ENCODE measurements around the gene STRBP. TPM values are rescaled to one million over a fixed set of nuclear protein-coding genes. Genes with fewer than 3 reads are reported as not detected.

Gene STRBP
- total RNA-seq, 1 donor from 2014 or later, result 56.7 TPM

GRCh38 chr9:123074628-123075027, 193.8 kb downstream of the STRBP start:
- no peak overlapping the region for H3K4me3 Mint-ChIP-seq
- H3K27ac Mint-ChIP-seq, result no peak overlapping the region
- H3K9me3 Mint-ChIP-seq, result no peaks in the 10 kb centered on the region
- TF ChIP-seq, protein P1, sequence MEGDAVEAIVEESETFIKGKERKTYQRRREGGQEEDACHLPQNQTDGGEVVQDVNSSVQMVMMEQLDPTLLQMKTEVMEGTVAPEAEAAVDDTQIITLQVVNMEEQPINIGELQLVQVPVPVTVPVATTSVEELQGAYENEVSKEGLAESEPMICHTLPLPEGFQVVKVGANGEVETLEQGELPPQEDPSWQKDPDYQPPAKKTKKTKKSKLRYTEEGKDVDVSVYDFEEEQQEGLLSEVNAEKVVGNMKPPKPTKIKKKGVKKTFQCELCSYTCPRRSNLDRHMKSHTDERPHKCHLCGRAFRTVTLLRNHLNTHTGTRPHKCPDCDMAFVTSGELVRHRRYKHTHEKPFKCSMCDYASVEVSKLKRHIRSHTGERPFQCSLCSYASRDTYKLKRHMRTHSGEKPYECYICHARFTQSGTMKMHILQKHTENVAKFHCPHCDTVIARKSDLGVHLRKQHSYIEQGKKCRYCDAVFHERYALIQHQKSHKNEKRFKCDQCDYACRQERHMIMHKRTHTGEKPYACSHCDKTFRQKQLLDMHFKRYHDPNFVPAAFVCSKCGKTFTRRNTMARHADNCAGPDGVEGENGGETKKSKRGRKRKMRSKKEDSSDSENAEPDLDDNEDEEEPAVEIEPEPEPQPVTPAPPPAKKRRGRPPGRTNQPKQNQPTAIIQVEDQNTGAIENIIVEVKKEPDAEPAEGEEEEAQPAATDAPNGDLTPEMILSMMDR (conservative IDR thresholded peaks at IDR 0.05), result no peak
- DNase-seq (ENCODE audit: extremely low spot score, unreplicated experiment), result no peak
- H3K27me3 Mint-ChIP-seq, result no peaks in the 10 kb centered on the region
- peaks cover 22% of the 10 kb centered on the region for H3K36me3 Mint-ChIP-seq
- H3K4me1 Mint-ChIP-seq (ENCODE audit: unreplicated experiment), result no peaks in the 10 kb centered on the region

- TF ChIP-seq, protein P1 (conservative IDR thresholded peaks at IDR 0.05), result no peak
- DNase-seq (ENCODE audit: extremely low spot score, unreplicated experiment), result no peak
- Mint-ChIP-seq H3K9me3 (no peaks in the 10 kb centered on the region), H3K27ac (no peak overlapping the region), H3K27me3 (no peaks in the 10 kb centered on the region), H3K4me3 (no peak overlapping the region), H3K36me3 (peaks cover 19% of the 10 kb centered on the region), H3K4me1 (ENCODE audit: unreplicated experiment) (no peaks in the 10 kb centered on the region)
Observed at GRCh38 chr9:123073991-123074422, 194.4 kb downstream of the STRBP start.

- TF ChIP-seq, protein P1 (conservative IDR thresholded peaks at IDR 0.05), result no peak
- H3K36me3 Mint-ChIP-seq, result peaks cover 14% of the 10 kb centered on the region
- no peak overlapping the region for H3K27ac Mint-ChIP-seq
- no peaks in the 10 kb centered on the region for H3K27me3 Mint-ChIP-seq
- H3K4me3 Mint-ChIP-seq, result no peak overlapping the region
- H3K4me1 Mint-ChIP-seq (ENCODE audit: unreplicated experiment), result no peaks in the 10 kb centered on the region
- no peaks in the 10 kb centered on the region for H3K9me3 Mint-ChIP-seq
- no peak for DNase-seq (ENCODE audit: extremely low spot score, unreplicated experiment)
Observed at GRCh38 chr9:123073441-123073840, 194.9 kb downstream of the STRBP start.

- no peaks in the 10 kb centered on the region for H3K9me3 Mint-ChIP-seq
- H3K4me3 Mint-ChIP-seq, result no peak overlapping the region
- DNase-seq (ENCODE audit: extremely low spot score, unreplicated experiment), result no peak
- TF ChIP-seq, protein P1 (conservative IDR thresholded peaks at IDR 0.05), result no peak
- no peaks in the 10 kb centered on the region for H3K4me1 Mint-ChIP-seq (ENCODE audit: unreplicated experiment)
- H3K27ac Mint-ChIP-seq, result no peak overlapping the region
- no peaks in the 10 kb centered on the region for H3K27me3 Mint-ChIP-seq
- peaks cover 15% of the 10 kb centered on the region for H3K36me3 Mint-ChIP-seq
Observed at GRCh38 chr9:123072407-123072995, 195.9 kb downstream of the STRBP start.

Other genes starting within 250 kb of the STRBP start
- gene GPR21, start 234.9 kb downstream of the STRBP start, total RNA-seq (ENCODE audit: low replicate concordance), result 0.46 and 1.1 TPM in 2 replicates
- 1.1 and 61.1 TPM in 2 replicates for gene CRB2, start 87.6 kb upstream of the STRBP start, total RNA-seq (ENCODE audit: low replicate concordance)

Measured in type B pancreatic cell (in vitro differentiated cells).